ENCODE results near the gene SLC22A23. TPM values are rescaled to one million over a fixed set of nuclear protein-coding genes. Genes with fewer than 3 reads are reported as not detected.

The SLC22A23 gene
- total and polyA plus RNA-seq, 2 of the 4 experiments (the other 2 are of a cell fraction) = 0.72 to 1.6 TPM

DNA sequence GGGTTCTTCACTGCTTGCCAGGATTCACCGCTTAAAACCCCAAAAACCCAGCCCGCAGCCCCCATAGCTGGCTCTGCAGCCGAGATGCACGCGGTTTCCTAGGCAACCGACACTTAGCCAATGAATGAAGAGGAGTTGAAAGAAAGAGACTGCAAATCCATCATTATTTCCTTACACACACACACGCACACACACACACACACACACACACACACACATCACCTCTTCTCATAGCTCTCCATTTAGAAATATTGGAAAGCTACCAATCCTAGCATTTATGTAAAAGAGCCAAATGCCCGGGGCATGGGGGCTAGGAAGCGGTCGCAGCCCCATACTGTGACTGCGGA lies 226.0 kb downstream of the SLC22A23 start:
- peaks cover 44% of the 10 kb centered on the region for H3K27me3 ChIP-seq (ENCODE audit: control insufficient read depth, insufficient read depth, low read length)
- peak overlapping the region; percentile 89 for H3K4me2 ChIP-seq (ENCODE audit: low read depth, low read length)
- no peak overlapping the region for H2BK120ac ChIP-seq (ENCODE audit: low read depth, low read length)
- no peak overlapping the region for H3K18ac ChIP-seq (ENCODE audit: low read depth, low read length)
- no TSS peak for BruUV-seq (replicated peaks)
- no peak overlapping the region for H2AK9ac ChIP-seq (replicated peaks; ENCODE audit: low read depth, low read length, poor library complexity)
- H3K23ac ChIP-seq (ENCODE audit: low read depth, low read length) = no peak overlapping the region
- H2BK20ac ChIP-seq (ENCODE audit: low read depth, low read length) = no peak overlapping the region
- H3K4me1 ChIP-seq (ENCODE audit: control insufficient read depth, insufficient read depth, low read length) = peaks cover 3% of the 10 kb centered on the region; the same call in 1 of the 2 replicates
- 0 out of 2 replicates have a peak overlapping the region, but pooled peaks have one; percentile 74 for H4K5ac ChIP-seq (ENCODE audit: low read depth, low read length)
- H3K14ac ChIP-seq (replicated peaks; ENCODE audit: low read depth, low read length) = no peak overlapping the region
- H3K9me1 ChIP-seq (ENCODE audit: insufficient read depth, low read length) = peaks cover 7% of the 10 kb centered on the region; the same call in 1 of the 2 replicates
- H4K8ac ChIP-seq (ENCODE audit: low read depth in 2 of 2, low read length in 2 of 2) = peak overlapping the region in 1 of 2 experiments; percentile 89; a peak in 2 of 4 replicates
- H3K9me3 ChIP-seq (ENCODE audit: control insufficient read depth, insufficient read depth, low read length) = peaks cover 2% of the 10 kb centered on the region; the same call in 1 of the 2 replicates
- peaks cover 0 to 4% of the 10 kb centered on the region in 2 experiments; a peak in 1 of 4 replicates for H3K79me1 ChIP-seq (ENCODE audit: low read depth in 1 of 2, low read length in 2 of 2)
- DNase-seq (peak; percentile 34), ATAC-seq (ENCODE audit: low read depth) (peak; percentile 3; the same call in 1 of the 2 replicates)
- H3K36me3 ChIP-seq (ENCODE audit: control insufficient read depth, insufficient read depth, low read length) = no peaks in the 10 kb centered on the region
- H3K4me3 ChIP-seq (ENCODE audit: insufficient read depth, low read depth, low read length) = peak overlapping the region; percentile 74
- no peak overlapping the region for H3K56ac ChIP-seq (ENCODE audit: extremely low read depth, insufficient read depth, low read length)
- intact Hi-C loops (cut with micrococcal nuclease) (loop anchor here (1.0 kb wide), 1 partner anchor 16 kb away; no protein-coding TSS in a partner anchor), in situ Hi-C loops (cut with MboI; ENCODE audit: low sequenced_read_pairs) (no loop called here), dilution Hi-C loops (cut with HindIII; ENCODE audit: low sequenced_read_pairs, unreplicated experiment) (no loop called here)
- peaks cover 9% of the 10 kb centered on the region; the same call in 1 of the 2 replicates for H4K20me1 ChIP-seq (ENCODE audit: insufficient read depth, low read length)
- no peak overlapping the region for H2BK15ac ChIP-seq (ENCODE audit: low read depth, low read length)
- TF ChIP-seq NFE2L2 (IDR thresholded peaks at IDR 0.05; ENCODE audit: low read depth, low read length) (no peak), MAFK (IDR thresholded peaks at IDR 0.05; ENCODE audit: low read depth, low read length) (no peak), CEBPB (IDR thresholded peaks at IDR 0.05; ENCODE audit: low read depth, low read length) (no peak), POLR2A (IDR thresholded peaks at IDR 0.05; ENCODE audit: low read depth, low read length) (no peak), USF2 (IDR thresholded peaks at IDR 0.05; ENCODE audit: low read depth, low read length) (no peak), CHD1 (IDR thresholded peaks at IDR 0.05; ENCODE audit: low read depth, low read length) (no peak), FOS (IDR thresholded peaks at IDR 0.05; ENCODE audit: low read depth, low read length) (no peak), RAD21 (IDR thresholded peaks at IDR 0.05; ENCODE audit: low read length) (no peak), BHLHE40 (IDR thresholded peaks at IDR 0.05; ENCODE audit: low read depth, low read length) (no peak), RFX5 (IDR thresholded peaks at IDR 0.05; ENCODE audit: low read depth, low read length) (no peak), MAZ (IDR thresholded peaks at IDR 0.05; ENCODE audit: borderline replicate concordance, low read depth, low read length) (no peak), SMC3 (IDR thresholded peaks at IDR 0.05; ENCODE audit: low read depth, low read length) (no peak), RCOR1 (IDR thresholded peaks at IDR 0.05; ENCODE audit: insufficient replicate concordance, low read length) (no peak), MXI1 (IDR thresholded peaks at IDR 0.05; ENCODE audit: borderline replicate concordance, low read depth, low read length) (no peak)
- TF ChIP-seq, protein P1, sequence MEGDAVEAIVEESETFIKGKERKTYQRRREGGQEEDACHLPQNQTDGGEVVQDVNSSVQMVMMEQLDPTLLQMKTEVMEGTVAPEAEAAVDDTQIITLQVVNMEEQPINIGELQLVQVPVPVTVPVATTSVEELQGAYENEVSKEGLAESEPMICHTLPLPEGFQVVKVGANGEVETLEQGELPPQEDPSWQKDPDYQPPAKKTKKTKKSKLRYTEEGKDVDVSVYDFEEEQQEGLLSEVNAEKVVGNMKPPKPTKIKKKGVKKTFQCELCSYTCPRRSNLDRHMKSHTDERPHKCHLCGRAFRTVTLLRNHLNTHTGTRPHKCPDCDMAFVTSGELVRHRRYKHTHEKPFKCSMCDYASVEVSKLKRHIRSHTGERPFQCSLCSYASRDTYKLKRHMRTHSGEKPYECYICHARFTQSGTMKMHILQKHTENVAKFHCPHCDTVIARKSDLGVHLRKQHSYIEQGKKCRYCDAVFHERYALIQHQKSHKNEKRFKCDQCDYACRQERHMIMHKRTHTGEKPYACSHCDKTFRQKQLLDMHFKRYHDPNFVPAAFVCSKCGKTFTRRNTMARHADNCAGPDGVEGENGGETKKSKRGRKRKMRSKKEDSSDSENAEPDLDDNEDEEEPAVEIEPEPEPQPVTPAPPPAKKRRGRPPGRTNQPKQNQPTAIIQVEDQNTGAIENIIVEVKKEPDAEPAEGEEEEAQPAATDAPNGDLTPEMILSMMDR (conservative IDR thresholded peaks at IDR 0.05; ENCODE audit: low read depth, low read length) = no peak
- TF ChIP-seq, protein P2, sequence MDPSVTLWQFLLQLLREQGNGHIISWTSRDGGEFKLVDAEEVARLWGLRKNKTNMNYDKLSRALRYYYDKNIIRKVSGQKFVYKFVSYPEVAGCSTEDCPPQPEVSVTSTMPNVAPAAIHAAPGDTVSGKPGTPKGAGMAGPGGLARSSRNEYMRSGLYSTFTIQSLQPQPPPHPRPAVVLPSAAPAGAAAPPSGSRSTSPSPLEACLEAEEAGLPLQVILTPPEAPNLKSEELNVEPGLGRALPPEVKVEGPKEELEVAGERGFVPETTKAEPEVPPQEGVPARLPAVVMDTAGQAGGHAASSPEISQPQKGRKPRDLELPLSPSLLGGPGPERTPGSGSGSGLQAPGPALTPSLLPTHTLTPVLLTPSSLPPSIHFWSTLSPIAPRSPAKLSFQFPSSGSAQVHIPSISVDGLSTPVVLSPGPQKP (IDR thresholded peaks at IDR 0.05; ENCODE audit: borderline replicate concordance, low read depth, low read length) = no peak
- no peak overlapping the region for H2BK5ac ChIP-seq (ENCODE audit: low read depth, low read length, poor library complexity, severe bottlenecking)
- CTCF ChIA-PET = no interaction called here
- POLR2A ChIA-PET (ENCODE audit: unreplicated experiment) = interaction anchor here (0.7 to 1.5 kb wide), 2 partner anchors 9 to 16 kb away, joined by 3 to 4 read pairs; no protein-coding TSS in a partner anchor
- H3K9ac ChIP-seq (ENCODE audit: low read depth, low read length) = peak overlapping the region; percentile 76; the same call in 1 of the 2 replicates
- peak overlapping the region; percentile 61; the same call in 1 of the 2 replicates for H3K4ac ChIP-seq (ENCODE audit: low read depth, low read length)
- peak overlapping the region; percentile 76; the same call in 1 of the 2 replicates for H3K27ac ChIP-seq (ENCODE audit: insufficient read depth, low read length)
- H4K91ac ChIP-seq (ENCODE audit: insufficient read depth, low read depth, low read length) = peak overlapping the region; percentile 4; the same call in 1 of the 2 replicates
- H2AK5ac ChIP-seq (ENCODE audit: low read depth, low read length) = no peak overlapping the region
- no CpG with 5 or more reads among the region's 11 CpGs for WGBS, 2 experiments (ENCODE audit: extremely low coverage in 2 of 2, insufficient read length in 1 of 2)
- H2AFZ ChIP-seq (replicated peaks; ENCODE audit: low read length, poor library complexity) = peak overlapping the region; percentile 95
